Measurements from ENCODE around the gene STK38.
A peak's percentile ranks its signal among the peaks of the same experiment; 100 is the strongest.
"Not testable (repeated sequence)": the region's sequence is repeated elsewhere in the genome, so short reads cannot be mapped to it uniquely, and the experiment has no call there.

STK38 gene

GRCh38 chr6:36546920-36547645 is at the start of gene STK38:
STK38 (minus strand) TSS chr6:36547479; CDS start chr6:36540202, 7,277 bp downstream.
- peak; percentile 96 for DNase-seq

- no peak for DNase-seq
Measured at GRCh38 chr6:36596356-36596755, 49.1 kb upstream of the STK38 start.

- DNase-seq, result no peak
Measured at GRCh38 chr6:36594816-36595643, 47.8 kb upstream of the STK38 start.

GRCh38 chr6:36594029-36594815 is 46.9 kb upstream of the STK38 start, which contains the start of gene SRSF3:
SRSF3 (plus strand) TSS chr6:36594362; CDS start chr6:36596763, 2,401 bp downstream.
- peak; percentile 98 for DNase-seq

- no peak for DNase-seq
Measured at GRCh38 chr6:36593569-36594028, 46.3 kb upstream of the STK38 start.

GRCh38 chr6:36592221-36592655 is 45.0 kb upstream of the STK38 start:
- DNase-seq, result no peak

- DNase-seq, result no peak
Measured at GRCh38 chr6:36590237-36590636, 43.0 kb upstream of the STK38 start.

GRCh38 chr6:36589025-36589400 is 41.7 kb upstream of the STK38 start:
- DNase-seq, result not testable (repeated sequence)

- DNase-seq, result no peak
Measured at GRCh38 chr6:36586606-36587005, 39.3 kb upstream of the STK38 start.

- DNase-seq, result no peak
Measured at GRCh38 chr6:36581716-36582115, 34.4 kb upstream of the STK38 start.

GRCh38 chr6:36580184-36580526 is 32.9 kb upstream of the STK38 start:
- DNase-seq, result no peak

- DNase-seq, result no peak
Measured at GRCh38 chr6:36578431-36578830, 31.2 kb upstream of the STK38 start.

- no peak for DNase-seq
Measured at GRCh38 chr6:36578030-36578429, 30.8 kb upstream of the STK38 start.

GRCh38 chr6:36577301-36577700 is 30.0 kb upstream of the STK38 start:
- no peak for DNase-seq

GRCh38 chr6:36576578-36576977 is 29.3 kb upstream of the STK38 start:
- no peak for DNase-seq

GRCh38 chr6:36574679-36575078 is 27.4 kb upstream of the STK38 start:
- DNase-seq, result no peak

- DNase-seq, result not testable (repeated sequence)
Measured at GRCh38 chr6:36572353-36573311, 25.4 kb upstream of the STK38 start.

GRCh38 chr6:36571122-36572043 is 24.1 kb upstream of the STK38 start:
- no peak for DNase-seq

- DNase-seq, result no peak
Measured at GRCh38 chr6:36570264-36570663, 23.0 kb upstream of the STK38 start.

GRCh38 chr6:36566418-36566905 is 19.2 kb upstream of the STK38 start:
- no peak for DNase-seq

GRCh38 chr6:36563928-36564284 is 16.6 kb upstream of the STK38 start:
- no peak for DNase-seq

All from right forelimb (tissue), 1 donor.